Lung microvascular endothelial cell (primary cell): ENCODE measurements around the gene RPL36. TPM values are rescaled to one million over a fixed set of nuclear protein-coding genes. Genes with fewer than 3 reads are reported as not detected.
A peak's percentile ranks its signal among the peaks of the same experiment; 100 is the strongest.
"Not testable (repeated sequence)": the region's sequence is repeated elsewhere in the genome, so short reads cannot be mapped to it uniquely, and the experiment has no call there.

Experiments
- DNase-seq, 2 donors: peaks; one replicate each; pipeline versions ENCODE4 v3.0.0 to v3.0.0-alpha.2; 2010; ENCODE audit warnings: low read depth in 2 of 2
- total RNA-seq: library from RNA; depleted of rRNA; stranded (reverse); fragments of >200 nt; gene quantifications from 2 replicates; pipeline ENCODE4 v1.2.1, GENCODE V29; 2014

The RPL36 gene
- total RNA-seq, 1 donor from 2014 or later, result 989 TPM

- no peak for DNase-seq
Observed at GRCh38 chr19:5673752-5674151, 16.3 kb upstream of the RPL36 start.

GRCh38 chr19:5674714-5675113, 15.4 kb upstream of the RPL36 start:
- DNase-seq, result no peak

- DNase-seq, result no peak
Observed at GRCh38 chr19:5676105-5676771, 13.9 kb upstream of the RPL36 start.

GRCh38 chr19:5676772-5677105, 13.4 kb upstream of the RPL36 start:
- no peak for DNase-seq

DNA sequence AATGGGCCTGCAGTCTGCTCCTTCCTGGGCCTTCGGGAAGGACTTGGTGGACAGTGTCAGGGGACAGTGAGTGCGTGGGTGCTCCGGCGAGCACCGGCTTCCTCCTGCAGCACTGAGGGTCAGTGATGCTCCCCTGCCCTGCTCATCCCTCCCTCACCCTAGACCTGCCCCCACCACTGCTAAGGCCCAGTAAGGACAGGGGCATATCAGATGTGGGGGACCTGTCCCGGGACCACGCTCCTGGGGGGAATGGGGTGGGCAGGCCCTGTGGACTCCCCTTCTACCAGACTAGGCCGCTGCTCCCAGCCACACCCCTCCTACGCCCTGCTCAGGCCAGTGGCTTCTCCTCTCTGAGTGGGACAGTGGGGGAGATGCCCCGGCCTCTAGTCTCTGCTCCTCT, 13.0 kb upstream of the RPL36 start:
- no peak for DNase-seq

DNA sequence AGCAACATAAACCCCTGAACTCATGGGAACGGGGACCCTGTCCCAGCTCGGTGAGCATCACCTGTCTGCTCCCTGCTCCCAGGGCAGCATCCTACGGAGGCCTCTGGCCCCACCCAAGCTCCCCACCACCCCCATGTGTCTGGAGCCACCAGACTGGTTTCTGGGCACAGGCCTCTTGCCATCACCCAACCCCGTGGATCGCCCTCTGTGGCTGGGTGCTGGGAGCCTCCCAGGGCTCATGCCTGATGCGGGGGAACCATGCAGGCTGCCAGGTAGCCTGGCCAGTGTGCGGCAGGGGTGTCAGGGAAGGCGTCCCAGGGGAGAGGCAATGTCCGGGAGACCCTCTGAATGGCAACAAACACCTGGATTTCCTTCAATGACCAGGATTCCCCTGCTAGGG, 12.5 kb upstream of the RPL36 start:
- no peak for DNase-seq

- DNase-seq, result no peak
Observed at GRCh38 chr19:5678071-5678718, 11.9 kb upstream of the RPL36 start.

- DNase-seq, result no peak
Observed at GRCh38 chr19:5679289-5680083, 10.6 kb upstream of the RPL36 start.

GRCh38 chr19:5680084-5680436, 10.0 kb upstream of the RPL36 start:
- DNase-seq, result peak; percentile 38 to 70

DNA sequence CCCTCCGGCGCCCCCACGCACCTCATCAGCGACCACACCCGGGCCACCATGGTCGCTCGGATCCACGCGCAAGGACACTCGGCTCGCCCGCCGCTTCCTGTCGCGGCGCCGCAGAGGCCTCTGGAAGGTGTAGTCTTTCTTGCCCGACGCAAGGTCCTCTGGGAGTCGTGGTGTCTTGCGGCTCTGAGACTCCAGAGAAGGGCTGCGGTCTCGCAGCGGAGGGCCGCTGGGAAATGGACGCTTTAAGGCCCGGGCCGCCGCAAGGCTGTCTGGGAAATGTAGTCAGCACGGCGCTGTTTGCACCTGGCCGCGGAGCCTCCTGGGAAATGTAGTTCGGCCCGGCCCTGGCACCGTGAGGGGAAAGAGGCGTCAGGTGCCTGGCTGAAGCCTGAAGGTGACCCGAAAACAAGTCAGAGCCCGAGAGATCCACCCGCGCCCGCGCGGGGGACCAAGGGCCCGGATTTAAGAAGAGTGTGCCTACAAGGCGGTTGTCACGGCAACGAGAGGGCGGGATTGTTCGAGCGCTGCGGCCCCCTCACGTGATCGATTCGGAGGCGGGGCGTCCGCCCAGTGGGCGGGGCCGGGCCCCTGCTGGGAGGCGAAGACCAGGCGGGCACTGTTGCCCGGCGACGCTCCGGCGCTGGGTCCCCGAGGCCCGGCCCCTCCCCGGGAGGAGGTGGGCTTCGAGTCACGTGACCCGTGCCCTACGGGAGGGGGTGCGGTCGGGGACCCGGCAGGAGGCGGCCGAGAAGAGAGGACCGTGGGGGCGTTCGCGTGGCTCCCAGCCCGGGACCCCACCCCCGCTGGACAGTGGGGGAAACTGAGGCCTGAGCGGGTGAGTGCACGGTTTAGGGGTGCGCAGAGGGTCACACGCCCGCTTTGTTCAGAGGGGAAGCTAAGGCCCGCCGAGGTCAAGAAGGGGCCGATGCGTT, 9.4 kb upstream of the RPL36 start, which contains the start of the genes HSD11B1L and MICOS13:
TSS of gene HSD11B1L (plus strand) at position 591 of the 932 bp plus-strand sequence. CDS start 3,806 bp downstream, outside the sequence.
TSS of gene MICOS13 (minus strand) at position 80 of the 932 bp plus-strand sequence. CDS start at position 50, 30 bp downstream.
- DNase-seq, result peak; percentile 98 to 99

DNA sequence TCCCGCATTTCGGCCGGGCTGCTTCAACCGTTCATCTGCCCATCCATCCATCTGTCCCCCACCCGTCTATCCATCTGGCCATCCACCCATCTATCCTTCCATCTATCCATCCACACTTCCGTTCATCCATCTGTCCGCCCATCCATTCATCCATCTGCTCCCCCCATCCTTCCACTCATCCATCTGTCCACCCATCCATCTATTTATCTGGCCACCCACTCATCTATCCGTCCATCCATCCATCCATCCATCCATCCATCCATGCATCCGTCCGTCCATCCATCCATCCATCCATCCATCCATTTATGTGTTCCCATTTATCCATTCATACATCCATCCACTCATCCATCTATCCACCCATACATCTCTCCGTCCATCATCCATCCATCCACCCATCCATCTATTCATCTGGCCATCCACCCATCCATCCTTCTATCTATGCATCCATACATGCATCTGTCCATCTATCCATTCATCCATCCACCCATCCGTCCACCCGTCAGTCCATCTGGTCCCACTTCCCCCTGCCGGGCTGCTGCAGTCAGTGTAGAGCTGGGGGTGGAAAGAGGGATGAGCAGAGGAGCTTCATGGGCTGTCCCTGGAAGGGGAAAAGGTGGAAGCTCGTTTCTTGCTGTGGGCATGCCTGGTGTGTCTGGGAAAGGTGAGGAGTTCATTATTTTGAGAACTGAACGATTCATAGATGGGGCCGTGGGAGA, 8.5 kb upstream of the RPL36 start:
- no peak for DNase-seq

DNA sequence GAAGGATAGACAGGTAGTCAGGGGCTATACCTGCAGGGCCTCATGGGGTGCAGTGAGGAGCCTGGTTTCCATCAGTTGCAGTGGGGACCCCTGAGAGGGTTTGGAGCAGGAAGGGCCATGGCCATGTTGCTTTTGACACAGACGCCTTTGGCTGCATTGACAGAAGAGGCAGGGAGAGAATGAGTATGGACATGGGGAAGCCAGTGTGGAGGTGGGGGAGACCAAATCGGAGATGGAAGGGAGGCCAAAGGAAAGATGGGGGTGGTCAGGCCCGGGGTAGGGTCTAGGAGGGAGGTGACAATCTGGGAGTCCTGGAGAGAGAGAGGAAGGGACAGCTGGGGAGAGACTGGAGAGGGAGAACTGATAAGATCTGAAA, 8.0 kb upstream of the RPL36 start:
- no peak for DNase-seq

- DNase-seq, result no peak
Observed at GRCh38 chr19:5683177-5683886, 6.8 kb upstream of the RPL36 start.

GRCh38 chr19:5684694-5685430, 5.2 kb upstream of the RPL36 start:
- no peak for DNase-seq

- no peak for DNase-seq
Observed at GRCh38 chr19:5686326-5686646, 3.8 kb upstream of the RPL36 start.

- DNase-seq, result peak; percentile 90 to 95
Observed at GRCh38 chr19:5686647-5687359, 3.3 kb upstream of the RPL36 start.

- DNase-seq, result no peak
Observed at GRCh38 chr19:5687360-5688198, 2.5 kb upstream of the RPL36 start.

GRCh38 chr19:5688262-5688881, 1.7 kb upstream of the RPL36 start:
- DNase-seq, result not testable (repeated sequence)
